IPS-20b (cell line): Measurements from ENCODE around the gene MGAT5.

Experiments used
- H3K27ac ChIP-seq: one replicate; pipeline ENCODE4 v1.5.1; 2013; ENCODE audit warnings: low read length
- H3K27me3 ChIP-seq: 2 replicates; pipeline ENCODE4 v1.6.1; 2013; ENCODE audit warnings: mild to moderate bottlenecking, low read length, inconsistent platforms; ENCODE audit not compliant: insufficient read depth
- H3K36me3 ChIP-seq: 2 replicates; pipeline ENCODE4 v1.6.1; 2013; ENCODE audit warnings: low read depth, mild to moderate bottlenecking, inconsistent platforms, low read length, moderate library complexity; ENCODE audit not compliant: insufficient read depth
- H3K4me1 ChIP-seq: 2 replicates; pipeline ENCODE4 v1.6.1; 2013; ENCODE audit warnings: mild to moderate bottlenecking, control low read depth, inconsistent platforms, low read length, moderate library complexity; ENCODE audit not compliant: insufficient read depth
- H3K4me3 ChIP-seq: 2 replicates; pipeline ENCODE4 v1.5.1; 2013; ENCODE audit warnings: mild to moderate bottlenecking, low read length, inconsistent platforms
- H3K9ac ChIP-seq: 2 replicates; pipeline ENCODE4 v1.6.1; 2013; ENCODE audit warnings: low read depth, mild to moderate bottlenecking, inconsistent platforms, low read length, moderate library complexity
- H3K9me3 ChIP-seq: 2 replicates; pipeline ENCODE4 v1.6.1; 2013; ENCODE audit warnings: mild to moderate bottlenecking, low read depth, low read length, inconsistent platforms; ENCODE audit not compliant: insufficient read depth

MGAT5 gene

GRCh38 chr2:134435936-134436335, 182.1 kb downstream of the MGAT5 start:
- Histone ChIP-seq H3K9me3 (no peaks in the 10 kb centered on the region), H3K9ac (no peak overlapping the region), H3K36me3 (0 out of 2 replicates have a peak, but pooled peaks cover 3% of the 10 kb centered on the region), H3K27ac (no peak overlapping the region), H3K4me3 (no peak overlapping the region), H3K4me1 (0 out of 2 replicates have a peak, but pooled peaks cover 5% of the 10 kb centered on the region), H3K27me3 (peaks cover 20% of the 10 kb centered on the region)

- Histone ChIP-seq H3K27ac (no peak overlapping the region), H3K4me3 (no peak overlapping the region), H3K9me3 (no peaks in the 10 kb centered on the region), H3K9ac (no peak overlapping the region), H3K27me3 (peaks cover 14% of the 10 kb centered on the region), H3K4me1 (0 out of 2 replicates have a peak, but pooled peaks cover 2% of the 10 kb centered on the region), H3K36me3 (0 out of 2 replicates have a peak, but pooled peaks cover 3% of the 10 kb centered on the region)
These were observed 182.8 kb downstream of the MGAT5 start for GRCh38 chr2:134436706-134437105.

- H3K9me3 ChIP-seq = no peaks in the 10 kb centered on the region
- H3K36me3 ChIP-seq = 0 out of 2 replicates have a peak, but pooled peaks cover 3% of the 10 kb centered on the region
- H3K27me3 ChIP-seq = no peaks in the 10 kb centered on the region; the same call in 1 of the 2 replicates
- no peak overlapping the region for H3K4me3 ChIP-seq
- H3K4me1 ChIP-seq = no peaks in the 10 kb centered on the region
- no peak overlapping the region for H3K27ac ChIP-seq
- no peak overlapping the region for H3K9ac ChIP-seq
These were observed 184.5 kb downstream of the MGAT5 start for GRCh38 chr2:134438371-134438770.

- Histone ChIP-seq H3K4me1 (no peaks in the 10 kb centered on the region), H3K27me3 (no peaks in the 10 kb centered on the region), H3K36me3 (no peaks in the 10 kb centered on the region; the same call in 1 of the 2 replicates), H3K9me3 (no peaks in the 10 kb centered on the region), H3K9ac (no peak overlapping the region), H3K27ac (no peak overlapping the region), H3K4me3 (no peak overlapping the region)
These were observed 186.6 kb downstream of the MGAT5 start for GRCh38 chr2:134440336-134440909.

- H3K36me3 ChIP-seq = no peaks in the 10 kb centered on the region; the same call in 1 of the 2 replicates
- no peaks in the 10 kb centered on the region for H3K4me1 ChIP-seq
- no peak overlapping the region for H3K4me3 ChIP-seq
- no peak overlapping the region for H3K9ac ChIP-seq
- H3K27ac ChIP-seq = no peak overlapping the region
- no peaks in the 10 kb centered on the region for H3K27me3 ChIP-seq
- no peaks in the 10 kb centered on the region for H3K9me3 ChIP-seq
These were observed 187.4 kb downstream of the MGAT5 start for GRCh38 chr2:134441153-134441863.

- Histone ChIP-seq H3K4me1 (no peaks in the 10 kb centered on the region), H3K27ac (no peak overlapping the region), H3K36me3 (peaks cover 5% of the 10 kb centered on the region; the same call in 1 of the 2 replicates), H3K9me3 (no peaks in the 10 kb centered on the region), H3K4me3 (no peak overlapping the region), H3K9ac (no peak overlapping the region), H3K27me3 (no peaks in the 10 kb centered on the region)
These were observed 190.1 kb downstream of the MGAT5 start for GRCh38 chr2:134443814-134444480.

- Histone ChIP-seq H3K36me3 (peaks cover 5% of the 10 kb centered on the region; the same call in 1 of the 2 replicates), H3K27me3 (no peaks in the 10 kb centered on the region), H3K4me3 (no peak overlapping the region), H3K4me1 (no peaks in the 10 kb centered on the region), H3K9me3 (no peaks in the 10 kb centered on the region), H3K27ac (no peak overlapping the region), H3K9ac (no peak overlapping the region)
These were observed 191.2 kb downstream of the MGAT5 start for GRCh38 chr2:134445116-134445515.

- Histone ChIP-seq H3K27me3 (no peaks in the 10 kb centered on the region), H3K4me3 (no peak overlapping the region), H3K9me3 (no peaks in the 10 kb centered on the region), H3K9ac (no peak overlapping the region), H3K36me3 (peaks cover 5% of the 10 kb centered on the region; the same call in 1 of the 2 replicates), H3K4me1 (no peaks in the 10 kb centered on the region), H3K27ac (no peak overlapping the region)
These were observed 192.1 kb downstream of the MGAT5 start for GRCh38 chr2:134445985-134446382.

- Histone ChIP-seq H3K36me3 (peaks cover 5% of the 10 kb centered on the region; the same call in 1 of the 2 replicates), H3K27me3 (no peaks in the 10 kb centered on the region), H3K4me3 (no peak overlapping the region), H3K4me1 (no peaks in the 10 kb centered on the region), H3K9me3 (no peaks in the 10 kb centered on the region), H3K27ac (no peak overlapping the region), H3K9ac (no peak overlapping the region)
These were observed 192.6 kb downstream of the MGAT5 start for GRCh38 chr2:134446383-134447017.

GRCh38 chr2:134447669-134448068, 193.8 kb downstream of the MGAT5 start:
- H3K4me1 ChIP-seq = no peaks in the 10 kb centered on the region
- H3K36me3 ChIP-seq = peaks cover 5% of the 10 kb centered on the region; the same call in 1 of the 2 replicates
- H3K9ac ChIP-seq = no peak overlapping the region
- no peaks in the 10 kb centered on the region for H3K27me3 ChIP-seq
- H3K4me3 ChIP-seq = no peak overlapping the region
- no peaks in the 10 kb centered on the region for H3K9me3 ChIP-seq
- no peak overlapping the region for H3K27ac ChIP-seq

GRCh38 chr2:134448650-134449049, 194.8 kb downstream of the MGAT5 start:
- H3K9me3 ChIP-seq = no peaks in the 10 kb centered on the region
- H3K36me3 ChIP-seq = peaks cover 5% of the 10 kb centered on the region; the same call in 1 of the 2 replicates
- no peaks in the 10 kb centered on the region for H3K27me3 ChIP-seq
- no peak overlapping the region for H3K4me3 ChIP-seq
- no peaks in the 10 kb centered on the region for H3K4me1 ChIP-seq
- no peak overlapping the region for H3K27ac ChIP-seq
- H3K9ac ChIP-seq = no peak overlapping the region
